Stomach (tissue), 9 donors: ENCODE data around the gene CTRB1. TPM values are rescaled to one million over a fixed set of nuclear protein-coding genes. Genes with fewer than 3 reads are reported as not detected.

Experiments
- DNase-seq, 2 donors: peaks; one replicate each; pipeline versions ENCODE4 v3.0.0 to v3.0.0-alpha.2; 2013 to 2019
- H3K27ac ChIP-seq, 5 donors: fragments of 200-600 bp in 4 of 5; sonication (generic) in 4 of 5; one replicate each; pipeline ENCODE4 v1.5.1; 2013 to 2019; ENCODE audit warnings: mild to moderate bottlenecking in 1 of 5, moderate library complexity in 1 of 5
- H3K27me3 ChIP-seq, 3 donors: fragments of 200-600 bp; sonication (generic); one replicate each; pipeline ENCODE4 v1.5.1; 2017 to 2019; ENCODE audit warnings: mixed run types in 1 of 3
- H3K36me3 ChIP-seq, 4 donors: fragments of 200-600 bp; sonication (generic); 1 replicate in 3 of 4; 2 replicates in 1 of 4; pipeline ENCODE4 v1.5.1; 2016 to 2019
- H3K4me1 ChIP-seq, 4 donors: fragments of 200-600 bp; sonication (generic); one replicate each; pipeline ENCODE4 v1.5.1; 2016 to 2019
- H3K4me3 ChIP-seq, 4 donors: fragments of 200-600 bp; sonication (generic) in 3 of 4; one replicate each; pipeline ENCODE4 v1.5.1; 2016 to 2019; ENCODE audit warnings: mild to moderate bottlenecking in 1 of 4
- H3K9me3 ChIP-seq, 4 donors: fragments of 200-600 bp; sonication (generic); one replicate each; pipeline ENCODE4 v1.5.1; 2016 to 2019
- CTCF ChIP-seq, 7 experiments: fragments of 450-650 bp in 4 of 7; fragments of 200-600 bp in 3 of 7; sonication (generic) in 3 of 7; IDR thresholded peaks; one replicate each; pipeline ENCODE4 v1.5.1; 2016 to 2019; ENCODE audit warnings: antibody characterized with exemption in 7 of 7, control low read depth in 2 of 7, mild to moderate bottlenecking in 1 of 7
- EP300 ChIP-seq: sonication (generic); formaldehyde crosslinking; IDR thresholded peaks from one replicate; pipeline ENCODE4 v1.6.1; 2017; ENCODE audit warnings: antibody characterized with exemption
- POLR2A ChIP-seq, 4 donors: fragments of 450-650 bp; IDR thresholded peaks; one replicate each; pipeline ENCODE4 v1.6.1; 2016; ENCODE audit warnings: antibody characterized with exemption in 4 of 4, control low read depth in 2 of 4, mild to moderate bottlenecking in 1 of 4, moderate library complexity in 1 of 4
- POLR2AphosphoS5 ChIP-seq, 3 donors: sonication (generic); formaldehyde crosslinking; IDR thresholded peaks; one replicate each; pipeline ENCODE4 v1.6.1; 2016; ENCODE audit warnings: antibody characterized with exemption in 3 of 3
- WGBS, 5 donors: extraction: QIAGEN DNeasy Blood & Tissue Kit in 3 of 5; methylation state at CpG; one replicate each; pipeline versions ENCODE4 v1.1.5 to v1.1.7; 2013 to 2018; 5-methylcytosine and 5-hydroxymethylcytosine counted together
- intact Hi-C: fragments of 100-400 bp; cut with DNase I; formaldehyde crosslinking; loops from one replicate; pipeline ENCODE4 v1.15.1; 2023; ENCODE audit warnings: low total_unique reads
- polyA plus RNA-seq, 3 donors: library from polyadenylated mRNA; stranded (reverse); fragments of 200-250 nt; gene quantifications; one replicate each; pipeline ENCODE4 v1.2.3, GENCODE V29; 2013
- total RNA-seq, 5 donors: library from RNA; depleted of rRNA; stranded (reverse); fragments of >200 nt; gene quantifications; one replicate each; pipeline versions ENCODE4 v1.1.0 to v1.2.3, GENCODE V29; 2014 to 2016
- donor health status: healthy with polysubstance abuse.
- donor health status: Bipolar disorder and iron deficiency.
- donor health status: healthy.

The CTRB1 gene
- total and polyA plus RNA-seq, 8 donors = 2.5 to 35.9 (median 2.9) TPM; not detected in 5

GRCh38 chr16:75249441-75249840, 30.7 kb downstream of the CTRB1 start:
- DNase-seq = peak in 1 of 2 donors; percentile 14
- intact Hi-C loops = no loop called here
- 39 to 54% (median 51%) methylated on average over 5 of the region's 5 CpGs for WGBS, 5 donors
- peak overlapping the region; percentile 55 to 89 (median 82) for H3K4me3 ChIP-seq
- peak overlapping the region; percentile 96 to 100 (median 98) for H3K27ac ChIP-seq
- TF ChIP-seq CTCF (IDR thresholded peaks at IDR 0.05) (no peak), POLR2AphosphoS5 (IDR thresholded peaks at IDR 0.05) (no peak), EP300 (no peak), POLR2A (IDR thresholded peaks at IDR 0.05) (no peak)
- H3K4me1 ChIP-seq = peaks cover 90 to 95% (median 94%) of the 10 kb centered on the region in 4 donors
- H3K9me3 ChIP-seq = no peaks in the 10 kb centered on the region
- H3K27me3 ChIP-seq = peaks cover 0 to 41% (median 6%) of the 10 kb centered on the region in 3 donors
- no peaks in the 10 kb centered on the region for H3K36me3 ChIP-seq

GRCh38 chr16:75250089-75250808, 31.5 kb downstream of the CTRB1 start:
- WGBS, 5 donors = 2 to 7% (median 4%) methylated on average over 25 to 29 of the region's 29 CpGs
- TF ChIP-seq CTCF (IDR thresholded peaks at IDR 0.05) (no peak), POLR2AphosphoS5 (IDR thresholded peaks at IDR 0.05) (peak in 2 of 3 donors; percentile 78 to 83)
- peak; percentile 87 to 90 for DNase-seq
- H3K36me3 ChIP-seq = no peaks in the 10 kb centered on the region
- H3K9me3 ChIP-seq = no peaks in the 10 kb centered on the region
- intact Hi-C loops = no loop called here
- H3K27ac ChIP-seq = peak overlapping the region; percentile 96 to 100 (median 98)
- peaks cover 0 to 41% (median 6%) of the 10 kb centered on the region in 3 donors for H3K27me3 ChIP-seq
- peak overlapping the region; percentile 55 to 89 (median 82) for H3K4me3 ChIP-seq
- H3K4me1 ChIP-seq = peaks cover 90 to 95% (median 94%) of the 10 kb centered on the region in 4 donors

- Histone ChIP-seq H3K27ac (peak overlapping the region; percentile 96 to 100 (median 98)), H3K4me1 (peaks cover 88 to 95% (median 95%) of the 10 kb centered on the region in 4 donors), H3K27me3 (peaks cover 0 to 44% (median 6%) of the 10 kb centered on the region in 3 donors), H3K4me3 (peak overlapping the region; percentile 55 to 89 (median 82)), H3K36me3 (no peaks in the 10 kb centered on the region), H3K9me3 (no peaks in the 10 kb centered on the region)
- intact Hi-C loops = no loop called here
- peak; percentile 80 to 91 for DNase-seq
- WGBS, 5 donors = 0 to 1% (median 1%) methylated on average over 14 to 59 of the region's 59 CpGs
- TF ChIP-seq POLR2A (IDR thresholded peaks at IDR 0.05) (peak in 1 of 4 donors; percentile 43), CTCF (IDR thresholded peaks at IDR 0.05) (no peak), POLR2AphosphoS5 (IDR thresholded peaks at IDR 0.05) (peak in 2 of 3 donors; percentile 58 to 69)
These were observed 32.1 kb downstream of the CTRB1 start for GRCh38 chr16:75250809-75251279.

GRCh38 chr16:75251280-75252048, 32.7 kb downstream of the CTRB1 start, which contains the start of gene BCAR1:
BCAR1 (minus strand) TSS chr16:75251624; CDS start chr16:75251482, 142 bp downstream.
- Histone ChIP-seq H3K4me3 (peak within 1 kb of the TSS; percentile 55 to 89 (median 82)), H3K36me3 (no peaks in the 10 kb centered on the region), H3K27me3 (peaks cover 0 to 45% (median 6%) of the 10 kb centered on the region in 3 donors), H3K9me3 (no peaks in the 10 kb centered on the region), H3K27ac (peak within 1 kb of the TSS; percentile 96 to 100 (median 98)), H3K4me1 (peaks cover 88 to 96% (median 95%) of the 10 kb centered on the region in 4 donors)
- no peak for TF ChIP-seq EP300
- TF ChIP-seq CTCF (IDR thresholded peaks at IDR 0.05) = peak in 1 of 7 experiments; percentile 30
- TF ChIP-seq POLR2A (IDR thresholded peaks at IDR 0.05) = no peak
- TF ChIP-seq POLR2AphosphoS5 (IDR thresholded peaks at IDR 0.05) = peak; percentile 49 to 86 (median 79)
- 0 to 12% (median 1%) methylated on average over 11 to 84 of the region's 84 CpGs for WGBS, 5 donors
- intact Hi-C loops = no loop called here
- peak; percentile 93 to 97 for DNase-seq
